GM23338 (cell line): ENCODE data around the gene RNF217.

ENCODE experiments used
- CREB1 ChIP-seq: fragments of 250-450 bp; sonication (Bioruptor Pico); IDR thresholded peaks from 2 replicates; pipeline ENCODE4 v1.5.0; 2020; ENCODE audit warnings: low read depth, mild to moderate bottlenecking, moderate library complexity
- CTCF ChIP-seq, 2 experiments: fragments of 200-600 bp in 1 of 2; sonication (generic) in 1 of 2; conservative IDR thresholded peaks; 2 replicates each; pipeline versions ENCODE4 v1.5.1 to v1.6.1; 2016 to 2017; ENCODE audit warnings: antibody characterized with exemption in 2 of 2, low read depth in 2 of 2, mild to moderate bottlenecking in 2 of 2, moderate library complexity in 1 of 2
- EZH2 ChIP-seq: fragments of 200-600 bp; sonication (generic); IDR thresholded peaks from one replicate; pipeline ENCODE4 v1.8.0; 2017; ENCODE audit warnings: antibody characterized with exemption, mild to moderate bottlenecking, low read depth; ENCODE audit not compliant: unreplicated experiment
- NANOG ChIP-seq: IDR thresholded peaks from 2 replicates; pipeline ENCODE4 v1.6.1; 2016; ENCODE audit warnings: antibody characterized with exemption, borderline replicate concordance
- POLR2AphosphoS5 ChIP-seq: IDR thresholded peaks from 2 replicates; pipeline ENCODE4 v1.6.1; 2016; ENCODE audit warnings: antibody characterized with exemption, low read depth
- REST ChIP-seq: IDR thresholded peaks from one replicate; pipeline ENCODE4 v1.6.1; 2018; ENCODE audit warnings: antibody characterized with exemption; ENCODE audit not compliant: unreplicated experiment
- ZNF331 ChIP-seq: fragments of 250-450 bp; sonication (Bioruptor Pico); IDR thresholded peaks from 2 replicates; pipeline ENCODE4 v1.5.0; 2020; ENCODE audit warnings: low read depth, mild to moderate bottlenecking, moderate library complexity

GRCh38 chr6:125075741-125076481, 113.7 kb downstream of the RNF217 start:
- TF ChIP-seq CTCF (conservative IDR thresholded peaks at IDR 0.05; ENCODE audit: low read depth in 2 of 2) (no peak), POLR2AphosphoS5 (no peak), CREB1 (CRISPR knock-in tag) (no peak), EZH2 (no peak), REST (no peak), ZNF331 (CRISPR knock-in tag) (no peak), NANOG (no peak)
